HG03139 (cell line): ENCODE data around the gene NLRP12.
"Not testable (repeated sequence)": the region's sequence is repeated elsewhere in the genome, so short reads cannot be mapped to it uniquely, and the experiment has no call there.

Source experiments
- ATAC-seq: cut with Tn5 transposase; IDR thresholded peaks from one replicate; pipeline ENCODE4 v1.9.1; 2021; ENCODE audit not compliant: unreplicated experiment

NLRP12 gene

DNA sequence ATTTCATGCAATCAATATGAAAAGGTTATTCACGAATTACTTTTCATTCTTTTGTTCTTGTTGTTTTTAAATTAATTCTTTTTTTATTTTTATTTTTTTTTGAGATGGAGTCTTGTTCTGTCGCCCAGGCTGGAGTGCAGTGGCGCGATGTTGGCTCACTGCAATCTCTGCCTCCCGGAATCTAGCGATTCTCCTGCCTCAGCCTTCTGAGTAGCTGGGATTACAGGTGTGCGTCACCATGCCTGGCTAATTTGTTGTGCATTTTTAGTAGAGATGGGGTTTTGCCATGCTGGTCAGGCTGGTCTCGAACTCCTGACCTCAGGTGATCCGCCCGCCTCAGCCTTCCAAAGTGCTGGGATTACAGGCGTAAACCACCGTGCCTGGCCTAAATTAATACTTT, 16.1 kb upstream of the NLRP12 start:
- ATAC-seq: not testable (repeated sequence)

DNA sequence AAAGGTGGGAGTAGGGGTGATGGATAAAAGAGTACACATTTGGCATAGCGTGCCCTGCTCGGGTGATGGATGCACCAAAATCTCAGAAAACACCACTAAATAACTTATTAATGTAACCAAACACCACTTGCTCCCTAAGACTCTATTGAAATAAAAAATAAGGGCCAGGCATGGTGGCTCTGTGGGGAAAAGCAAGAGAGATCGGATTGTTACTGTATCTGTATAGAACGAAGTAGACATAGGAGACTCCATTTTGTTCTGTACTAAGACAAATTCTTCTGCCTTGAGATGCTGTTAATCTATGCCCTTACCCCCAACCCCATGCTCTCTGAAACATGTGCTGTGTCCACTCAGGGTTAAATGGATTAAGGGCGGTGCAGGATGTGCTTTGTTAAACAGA, 14.3 kb upstream of the NLRP12 start:
- ATAC-seq: not testable (repeated sequence)

DNA sequence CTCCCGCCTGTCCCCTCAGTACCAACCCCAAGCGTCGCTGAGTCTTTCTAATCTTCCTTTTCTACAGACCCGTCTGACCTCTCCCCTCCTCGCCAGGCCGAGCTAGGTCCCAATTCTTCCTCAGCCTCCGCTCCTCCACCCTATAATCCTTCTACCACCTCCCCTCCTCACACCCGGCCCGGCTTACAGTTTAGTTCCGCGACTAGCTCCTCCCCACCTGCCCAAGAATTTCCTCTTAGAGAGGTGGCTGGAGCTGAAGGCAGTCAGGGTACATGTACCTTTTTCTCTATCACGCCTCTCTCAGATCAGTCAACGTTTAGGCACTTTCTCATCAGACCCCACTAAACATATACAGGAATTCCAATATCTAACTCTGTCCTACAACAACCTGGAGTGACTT, 8.7 kb upstream of the NLRP12 start:
- not testable (repeated sequence) for ATAC-seq

DNA sequence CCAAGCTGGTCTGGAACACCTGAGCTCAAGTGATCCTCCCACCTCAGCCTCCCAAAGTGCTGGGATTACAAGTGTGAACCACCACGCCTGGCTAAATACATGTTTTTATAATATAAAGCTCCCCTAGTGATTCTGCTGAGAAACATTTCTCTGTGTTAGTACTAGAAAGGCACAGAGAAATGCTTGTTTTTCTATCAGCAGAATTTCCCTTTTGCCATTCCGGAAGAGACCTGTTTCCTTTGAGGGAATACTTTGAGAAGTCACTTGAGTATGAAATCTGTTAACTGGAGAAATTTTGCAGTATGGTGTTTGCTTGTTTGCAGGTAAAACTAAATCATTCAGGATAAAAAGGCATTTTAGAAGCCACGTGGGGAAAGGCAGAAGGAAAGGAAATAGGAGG, 4.4 kb upstream of the NLRP12 start:
- ATAC-seq: no peak

DNA sequence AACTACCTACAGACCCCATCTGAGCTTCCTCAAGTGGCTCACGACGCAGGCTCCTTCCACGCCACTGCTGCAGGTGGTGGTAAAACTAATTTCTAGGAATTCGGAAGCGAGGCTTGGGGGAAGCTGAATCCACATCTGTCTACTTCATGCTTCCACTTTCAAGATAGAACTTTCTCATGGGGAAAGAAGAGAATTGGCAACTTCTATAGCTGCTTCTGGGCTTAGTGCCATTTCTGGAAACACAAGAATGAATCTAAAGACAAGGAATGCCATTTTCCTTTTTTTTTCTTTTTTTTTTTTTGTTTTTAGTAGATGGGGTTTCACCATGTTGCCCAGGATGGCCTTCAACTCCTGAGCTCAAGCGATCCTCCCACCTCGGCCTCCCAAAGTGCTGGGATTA, 2.8 kb upstream of the NLRP12 start:
- no peak for ATAC-seq

DNA sequence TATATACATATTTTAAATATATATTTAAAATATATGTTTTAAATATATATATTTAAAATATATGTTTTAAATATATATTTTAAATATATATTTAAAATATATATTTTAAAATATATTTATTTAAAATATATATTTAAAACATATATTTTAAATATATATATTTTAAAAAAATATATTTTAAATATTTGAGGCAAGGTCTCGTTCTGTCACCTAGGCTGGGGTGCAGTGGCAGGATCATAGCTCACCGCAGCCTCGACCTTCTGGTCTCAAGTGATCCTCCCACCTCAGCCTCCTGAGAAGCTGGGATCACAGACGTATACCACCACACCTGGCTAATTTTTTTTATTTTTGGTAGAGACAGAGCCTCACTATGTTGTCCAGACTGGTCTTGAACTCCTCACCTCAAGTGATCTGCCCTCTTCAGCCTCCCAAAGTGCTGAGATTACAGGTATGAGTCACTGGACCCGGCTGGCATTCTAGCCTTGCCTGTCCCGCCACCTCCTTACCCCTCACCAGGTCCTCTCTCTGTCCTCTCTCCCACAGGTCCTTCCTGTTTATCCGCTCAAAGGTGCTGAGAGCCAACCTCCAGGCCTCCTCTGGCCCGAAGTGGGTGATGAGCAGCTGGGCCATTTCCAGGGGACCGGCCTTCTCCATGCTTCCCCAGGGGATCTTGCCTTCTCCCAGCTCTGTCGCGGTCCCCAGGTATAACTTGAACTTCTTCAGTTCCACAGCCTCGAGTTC, 564 bp downstream of the NLRP12 start:
- no peak for ATAC-seq

DNA sequence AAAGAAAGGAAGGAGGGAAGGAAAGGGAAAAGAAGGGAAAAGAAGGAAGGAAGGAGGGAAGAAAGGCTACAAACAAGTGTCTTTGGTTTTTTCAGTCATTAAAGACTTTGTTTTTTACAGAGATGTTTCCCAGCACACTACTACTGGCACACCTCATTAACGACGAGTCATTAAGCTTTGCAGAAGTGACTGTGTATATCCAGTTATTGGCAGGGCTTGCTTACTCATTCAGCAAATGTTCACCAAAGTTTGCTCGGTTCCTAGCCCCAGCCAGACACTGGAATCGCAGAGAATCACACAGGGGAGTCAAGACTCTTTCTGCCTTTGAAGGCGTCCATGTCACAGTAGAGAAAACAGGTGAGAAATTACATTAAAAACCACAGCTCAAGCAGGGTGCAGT, 4.3 kb downstream of the NLRP12 start:
- ATAC-seq: no peak

DNA sequence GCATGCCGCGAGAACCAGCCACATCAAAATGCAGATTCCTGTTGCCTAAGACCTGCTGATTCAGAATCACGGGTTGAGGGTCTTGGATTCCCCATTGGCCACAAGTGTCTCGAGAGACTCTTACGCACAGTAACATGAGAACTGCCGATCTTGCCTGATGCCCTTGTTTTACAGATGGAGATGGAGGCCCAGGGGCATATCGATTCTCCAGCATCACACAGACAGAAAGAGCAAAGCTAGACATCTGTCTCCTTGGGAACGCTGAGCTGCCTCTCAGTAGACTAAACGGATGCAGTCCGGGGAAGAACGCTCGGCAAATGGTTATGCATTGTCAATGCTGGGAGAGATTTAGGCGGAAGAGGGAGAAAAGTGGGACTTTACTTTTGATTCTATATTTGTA, 5.4 kb downstream of the NLRP12 start:
- no peak for ATAC-seq

DNA sequence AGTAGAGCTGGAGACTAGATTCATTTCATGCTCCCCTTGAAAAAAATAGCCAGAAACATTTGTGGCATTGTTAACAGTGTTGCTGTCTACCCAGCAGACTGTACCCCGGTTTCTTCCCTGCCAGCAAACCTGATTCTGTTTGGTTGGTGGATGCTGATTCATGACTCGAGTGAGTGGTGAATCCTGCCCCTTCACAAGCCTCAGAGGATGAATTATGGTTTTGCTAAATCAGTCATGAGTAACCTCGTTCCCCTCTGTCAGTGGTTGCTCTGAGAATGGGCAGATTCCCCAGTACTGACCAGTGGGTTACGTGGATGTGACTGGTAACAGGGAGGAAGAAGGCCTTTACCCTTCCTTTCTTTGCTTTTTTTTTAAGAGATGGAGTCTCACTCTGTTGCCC, 10.1 kb downstream of the NLRP12 start:
- ATAC-seq: no peak

DNA sequence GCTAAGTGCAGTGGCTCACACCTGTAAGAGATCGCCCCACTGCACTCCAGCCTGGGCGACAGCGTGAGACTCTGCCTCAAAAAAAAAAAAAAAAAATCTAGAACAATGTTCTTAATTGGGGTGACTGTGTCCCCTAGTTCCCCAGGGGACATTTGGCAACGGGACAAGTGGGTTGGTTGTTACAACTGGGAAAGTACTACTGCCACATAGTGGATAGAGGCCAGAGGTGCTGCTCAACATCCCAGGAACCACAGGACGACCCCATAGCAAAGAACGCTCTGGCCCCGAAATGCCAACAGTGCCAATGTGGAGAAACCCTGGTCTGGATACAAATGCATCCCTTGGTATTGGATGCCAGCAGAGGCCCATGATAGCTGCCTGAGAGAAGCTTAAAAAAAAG, 11.8 kb downstream of the NLRP12 start:
- no peak for ATAC-seq

DNA sequence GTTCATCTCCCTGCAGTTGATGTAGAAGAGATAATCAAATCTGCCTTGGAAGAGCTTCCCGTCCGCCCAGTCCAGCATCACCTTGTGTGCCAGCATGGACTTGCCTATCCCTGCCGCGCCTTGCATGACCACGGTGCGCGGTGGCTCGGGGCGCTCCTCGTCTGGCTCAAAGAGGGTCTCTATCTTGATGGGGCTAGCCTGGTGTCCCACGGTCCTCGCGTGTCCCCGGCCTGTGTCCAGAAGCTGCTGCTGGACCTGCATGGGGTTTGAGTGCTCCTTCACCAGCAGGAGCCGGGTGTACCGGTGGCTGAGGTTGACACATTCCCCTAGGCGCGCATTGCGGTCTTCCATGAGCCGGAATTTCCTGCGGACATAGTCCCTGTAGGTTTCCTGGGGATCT, 13.2 kb downstream of the NLRP12 start:
- no peak for ATAC-seq

DNA sequence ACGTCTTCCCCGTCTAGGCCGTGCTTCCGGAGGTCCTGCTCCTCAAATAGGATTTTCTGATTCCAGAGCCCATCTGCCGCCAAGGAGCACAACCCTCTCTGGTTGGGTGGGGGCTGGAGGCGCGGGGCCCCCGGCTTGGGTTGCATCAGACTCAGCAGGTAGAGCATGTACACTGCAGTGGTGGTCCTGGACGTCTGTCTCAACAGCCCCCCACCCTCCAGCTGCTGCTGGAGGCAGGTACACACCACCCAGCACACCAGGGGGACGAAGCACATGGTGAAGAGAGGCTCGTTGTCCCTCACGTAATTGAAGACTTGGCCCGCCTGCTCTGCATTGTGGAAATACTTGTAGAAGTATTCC, 13.9 kb downstream of the NLRP12 start:
- ATAC-seq: no peak

DNA sequence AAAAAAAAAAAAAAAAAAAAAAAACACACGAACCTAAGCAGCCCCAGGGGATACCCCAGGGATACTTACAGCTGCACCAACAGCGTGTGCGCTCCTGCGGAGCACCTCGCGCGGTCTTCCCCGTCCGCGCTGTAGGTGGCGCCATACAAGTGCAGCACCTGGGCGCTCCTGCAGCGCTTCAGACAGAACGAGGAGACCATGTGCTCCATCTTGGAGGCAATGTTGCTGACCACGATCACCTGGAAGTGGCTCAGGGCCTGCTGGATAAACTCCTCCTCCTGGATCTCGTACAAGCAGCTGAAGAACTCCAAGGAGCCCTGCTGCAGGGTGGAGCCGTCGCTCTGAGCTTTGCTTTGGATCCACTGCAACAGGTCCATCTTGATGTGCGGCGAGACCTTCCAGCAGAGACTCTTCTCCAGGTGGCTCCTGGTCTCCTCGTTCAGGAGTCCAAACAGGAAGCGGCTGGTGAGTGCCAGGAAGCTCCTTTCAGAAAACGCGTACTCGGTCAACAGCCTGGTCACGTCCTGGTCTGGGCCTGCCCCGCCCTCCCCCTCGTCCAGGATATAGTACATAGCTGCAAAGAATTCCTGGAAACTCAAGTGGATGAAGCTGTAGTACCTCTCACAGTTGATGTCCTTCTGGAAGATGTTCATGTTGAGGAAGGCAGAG, 14.5 kb downstream of the NLRP12 start:
- ATAC-seq: no peak

DNA sequence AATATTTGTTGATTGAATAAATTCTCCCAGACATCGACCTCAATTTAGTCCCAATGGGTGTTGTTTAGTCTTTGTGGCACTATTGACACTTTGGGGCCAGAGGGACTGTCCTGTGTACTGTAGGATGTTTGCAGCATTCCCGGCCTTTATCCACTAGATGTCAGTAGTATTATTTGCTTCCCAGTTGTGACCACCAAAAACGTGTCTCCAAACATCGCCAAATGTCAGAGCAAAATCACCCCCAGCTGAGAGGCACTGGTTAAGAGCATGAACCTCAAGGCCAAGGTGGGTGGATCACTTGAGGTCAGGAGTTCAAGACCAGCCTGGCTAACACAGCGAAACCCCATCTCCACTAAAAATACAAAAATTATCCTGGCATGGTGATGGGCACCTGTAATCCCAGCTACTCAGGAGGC, 15.4 kb downstream of the NLRP12 start:
- no peak for ATAC-seq

DNA sequence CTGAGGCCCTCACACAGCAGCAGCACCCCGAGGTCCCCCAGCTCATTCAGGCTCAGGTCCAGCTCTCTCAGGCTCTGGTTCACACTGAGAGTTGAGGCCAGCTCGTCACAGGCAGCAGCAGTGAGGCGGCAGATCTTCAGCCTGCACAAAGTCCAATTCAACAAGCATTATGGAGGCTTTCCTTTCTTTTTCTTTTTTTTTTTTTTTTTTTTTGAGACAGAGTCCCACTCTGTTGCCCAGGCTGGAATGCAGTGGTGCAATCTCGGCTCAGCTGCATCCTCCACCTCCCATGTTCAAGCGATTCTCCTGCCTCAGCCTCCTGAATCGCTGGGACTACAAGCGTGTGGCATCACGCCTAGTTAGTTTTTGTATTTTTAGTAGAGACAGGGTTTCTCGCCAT, 22.9 kb downstream of the NLRP12 start:
- ATAC-seq: no peak

DNA sequence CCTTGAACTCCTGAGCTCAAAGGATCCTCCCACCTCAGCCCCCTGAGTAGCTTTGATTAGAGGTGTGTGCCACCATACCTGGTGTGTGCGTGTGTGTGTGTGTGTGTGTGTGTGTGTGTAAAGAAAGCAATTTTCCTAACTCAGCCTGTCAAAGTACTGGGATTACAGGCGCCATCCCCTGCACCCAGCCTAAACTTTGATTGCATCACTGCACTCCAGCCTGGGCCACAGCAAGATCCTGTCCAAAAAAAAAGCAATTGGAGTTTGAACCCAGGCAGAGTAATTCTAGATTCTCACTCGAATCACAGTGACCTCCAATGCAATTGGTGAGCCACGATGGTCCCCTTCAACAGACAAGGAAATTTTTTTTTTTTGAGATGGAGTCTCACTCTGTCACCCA, 29.1 kb downstream of the NLRP12 start:
- ATAC-seq: no peak

DNA sequence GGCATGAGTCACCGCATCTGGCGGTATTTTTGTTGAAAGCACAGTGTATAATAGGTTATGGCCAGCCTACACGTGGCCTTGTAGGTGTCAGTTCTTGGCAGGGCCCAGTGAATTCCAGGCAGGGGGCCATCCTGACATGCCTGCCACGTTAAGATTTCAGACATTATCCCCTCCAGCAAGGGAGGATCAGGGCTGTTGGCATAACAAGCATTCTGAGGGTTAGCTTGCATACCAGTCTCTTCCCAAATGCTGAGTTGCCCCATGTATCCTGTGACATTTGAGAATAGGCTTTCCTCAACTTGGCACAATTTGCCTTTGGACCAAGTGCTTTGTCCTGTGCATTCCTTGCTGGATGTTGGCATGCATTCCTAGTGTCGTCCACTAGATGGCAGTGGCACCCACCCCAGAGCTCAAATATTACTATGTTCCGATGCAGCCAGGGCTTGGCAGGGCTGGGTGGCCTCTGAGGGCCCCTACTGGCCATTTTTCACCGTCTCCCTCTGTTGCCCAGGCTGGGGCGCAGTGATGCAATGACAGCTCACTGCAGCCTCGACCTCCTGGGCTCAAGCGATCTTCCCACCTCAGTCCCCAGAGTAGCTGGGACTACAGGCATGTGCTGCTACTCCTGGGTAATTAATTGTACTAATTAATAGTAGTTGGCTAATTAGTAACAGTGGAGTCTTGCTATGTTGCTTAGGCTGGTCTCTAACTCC, 31.2 kb downstream of the NLRP12 start:
- no peak for ATAC-seq

DNA sequence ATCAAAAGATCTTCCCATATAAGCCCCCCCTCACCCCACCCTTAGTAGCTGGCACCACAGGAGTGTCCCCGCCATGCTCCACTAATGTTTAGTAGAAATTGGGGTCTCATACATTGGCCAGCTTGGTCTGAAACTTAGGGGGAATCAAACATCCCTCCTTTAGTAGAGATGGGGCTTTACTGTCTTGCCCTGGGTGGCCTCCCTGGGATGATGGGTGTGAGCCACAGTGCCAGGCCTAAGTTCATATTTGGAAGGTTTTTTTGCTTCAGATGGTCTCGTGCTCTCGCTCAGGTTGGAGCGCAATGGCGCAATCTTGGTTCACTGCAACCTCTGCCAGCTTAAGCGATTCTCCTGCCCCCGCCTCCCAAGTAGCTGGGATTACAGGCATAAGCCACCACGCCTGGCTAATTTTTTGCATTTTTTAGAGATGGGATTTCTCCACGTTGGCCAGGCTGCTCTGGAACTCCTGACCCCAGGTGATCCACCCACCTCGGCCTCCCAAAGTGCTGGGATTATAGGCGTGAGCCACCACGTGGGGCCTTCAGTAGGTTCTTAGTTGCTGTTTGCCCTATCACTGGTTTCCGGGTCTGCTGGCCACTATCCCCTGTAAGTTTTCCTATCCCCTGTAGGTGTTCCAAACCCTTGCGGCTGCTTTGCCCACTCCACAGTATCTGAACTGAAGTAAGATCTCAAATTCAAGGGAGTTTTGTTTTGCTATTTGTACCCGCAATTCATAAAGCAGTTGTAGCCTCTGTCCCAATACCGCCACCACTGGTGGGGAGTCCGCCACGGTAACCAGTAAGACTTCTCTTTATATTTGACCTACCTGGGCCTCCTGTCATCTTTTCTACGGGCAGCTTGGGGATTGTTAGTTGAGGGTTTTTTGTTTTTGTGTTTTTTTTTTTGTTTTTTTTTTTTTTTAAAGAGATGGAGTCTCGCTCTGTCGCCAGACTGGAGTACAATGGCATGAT, 34.1 kb downstream of the NLRP12 start:
- ATAC-seq: no peak

DNA sequence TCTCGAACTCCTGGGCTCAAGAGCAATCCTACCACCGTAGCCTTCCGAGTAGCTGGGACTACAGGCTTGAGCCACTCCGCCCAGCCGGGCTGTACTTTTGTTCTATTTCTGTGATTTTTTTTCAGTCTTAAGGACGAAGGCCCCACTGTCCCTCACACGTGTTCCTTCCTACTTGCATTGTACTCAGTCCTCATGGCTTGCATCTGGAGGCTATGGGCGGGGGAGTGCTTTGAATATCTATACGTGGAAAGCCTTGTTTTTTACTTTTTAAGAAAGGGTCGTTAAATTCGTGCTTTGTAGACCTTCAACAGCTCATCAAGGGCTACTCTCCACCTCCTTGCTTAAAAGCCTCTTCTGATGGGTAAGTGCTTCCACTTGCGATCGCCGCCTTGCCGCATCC, 36.8 kb downstream of the NLRP12 start:
- no peak for ATAC-seq

DNA sequence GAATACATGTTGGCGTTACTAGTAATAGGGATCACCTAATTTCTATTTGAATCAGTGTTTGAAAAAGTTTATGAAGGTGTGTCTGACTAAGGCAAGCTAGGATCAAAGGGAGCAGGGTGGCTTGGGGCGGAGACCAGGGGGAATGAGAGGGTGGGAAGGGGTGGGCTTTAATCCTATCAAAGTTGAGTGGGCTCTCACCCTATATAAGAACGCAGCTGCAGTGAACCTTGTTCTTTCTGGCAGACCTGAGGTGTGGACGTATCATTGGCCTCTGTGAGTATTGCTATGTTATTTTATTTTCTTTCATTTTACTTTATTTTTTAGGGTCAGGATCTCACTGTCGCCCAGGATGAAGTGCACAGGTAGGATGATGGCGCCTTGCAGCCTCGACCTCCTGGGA, 37.4 kb downstream of the NLRP12 start:
- no peak for ATAC-seq

DNA sequence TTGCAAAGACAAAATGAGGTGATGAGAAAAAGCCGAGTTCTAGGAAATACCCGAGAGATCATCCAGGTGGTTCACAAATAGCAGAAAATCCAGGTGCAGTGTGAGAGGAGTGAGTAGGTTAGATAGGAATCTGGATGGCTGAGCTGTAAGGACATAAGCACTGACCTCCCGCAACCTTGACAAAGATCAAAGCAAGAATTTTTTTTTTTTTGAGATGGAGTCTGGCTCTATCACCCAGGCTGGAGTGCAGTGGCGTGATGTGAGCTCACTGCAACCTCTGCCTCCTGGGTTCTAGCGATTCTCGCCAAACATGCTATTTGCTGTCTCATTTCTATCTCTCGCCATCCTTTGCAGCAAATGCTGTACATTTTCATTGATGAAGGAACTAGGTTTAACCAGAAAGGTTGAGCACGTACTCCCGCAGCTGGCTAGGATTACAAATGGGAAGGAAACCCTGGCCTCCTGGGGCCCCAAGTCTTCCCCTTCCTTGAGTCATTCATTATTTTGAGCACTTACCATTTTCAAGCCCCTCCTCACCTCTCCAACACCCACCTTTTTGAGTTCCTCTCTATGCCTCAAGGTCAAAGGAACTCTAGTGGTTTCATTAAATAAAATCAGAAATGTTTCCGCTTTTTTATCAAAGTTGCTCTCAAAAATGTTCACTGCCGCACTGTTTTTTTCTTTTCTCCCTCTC, 38.8 kb downstream of the NLRP12 start:
- ATAC-seq: no peak
